Measurements from ENCODE around the gene ADAMTS12.

DNA sequence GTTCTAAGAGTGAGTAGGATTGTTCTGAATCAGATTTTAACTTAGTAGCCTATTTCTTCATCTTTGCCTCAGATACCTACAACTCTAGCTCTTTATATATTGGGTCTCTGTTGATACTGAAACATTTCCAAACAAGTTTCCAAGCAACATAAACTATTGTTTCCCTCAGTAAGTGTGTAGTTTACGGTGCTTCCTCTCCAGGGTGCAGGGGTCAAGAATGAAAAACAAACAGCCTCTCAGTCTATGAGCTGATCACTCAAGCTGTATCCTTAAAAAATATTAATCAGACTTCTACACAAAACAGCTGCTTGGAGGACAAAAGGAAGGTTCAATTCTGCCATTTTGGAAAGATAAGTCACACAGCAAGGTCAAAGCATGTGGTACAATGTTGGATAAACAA lies 75.0 kb downstream of the ADAMTS12 start:
- TF ChIP-seq, protein P1, sequence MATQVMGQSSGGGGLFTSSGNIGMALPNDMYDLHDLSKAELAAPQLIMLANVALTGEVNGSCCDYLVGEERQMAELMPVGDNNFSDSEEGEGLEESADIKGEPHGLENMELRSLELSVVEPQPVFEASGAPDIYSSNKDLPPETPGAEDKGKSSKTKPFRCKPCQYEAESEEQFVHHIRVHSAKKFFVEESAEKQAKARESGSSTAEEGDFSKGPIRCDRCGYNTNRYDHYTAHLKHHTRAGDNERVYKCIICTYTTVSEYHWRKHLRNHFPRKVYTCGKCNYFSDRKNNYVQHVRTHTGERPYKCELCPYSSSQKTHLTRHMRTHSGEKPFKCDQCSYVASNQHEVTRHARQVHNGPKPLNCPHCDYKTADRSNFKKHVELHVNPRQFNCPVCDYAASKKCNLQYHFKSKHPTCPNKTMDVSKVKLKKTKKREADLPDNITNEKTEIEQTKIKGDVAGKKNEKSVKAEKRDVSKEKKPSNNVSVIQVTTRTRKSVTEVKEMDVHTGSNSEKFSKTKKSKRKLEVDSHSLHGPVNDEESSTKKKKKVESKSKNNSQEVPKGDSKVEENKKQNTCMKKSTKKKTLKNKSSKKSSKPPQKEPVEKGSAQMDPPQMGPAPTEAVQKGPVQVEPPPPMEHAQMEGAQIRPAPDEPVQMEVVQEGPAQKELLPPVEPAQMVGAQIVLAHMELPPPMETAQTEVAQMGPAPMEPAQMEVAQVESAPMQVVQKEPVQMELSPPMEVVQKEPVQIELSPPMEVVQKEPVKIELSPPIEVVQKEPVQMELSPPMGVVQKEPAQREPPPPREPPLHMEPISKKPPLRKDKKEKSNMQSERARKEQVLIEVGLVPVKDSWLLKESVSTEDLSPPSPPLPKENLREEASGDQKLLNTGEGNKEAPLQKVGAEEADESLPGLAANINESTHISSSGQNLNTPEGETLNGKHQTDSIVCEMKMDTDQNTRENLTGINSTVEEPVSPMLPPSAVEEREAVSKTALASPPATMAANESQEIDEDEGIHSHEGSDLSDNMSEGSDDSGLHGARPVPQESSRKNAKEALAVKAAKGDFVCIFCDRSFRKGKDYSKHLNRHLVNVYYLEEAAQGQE (IDR thresholded peaks at IDR 0.05; ENCODE audit: borderline replicate concordance): no peak
- TF ChIP-seq, protein P1 (CRISPR knock-in tag; IDR thresholded peaks at IDR 0.05; ENCODE audit: low read depth): no peak
- TF ChIP-seq, protein P2, sequence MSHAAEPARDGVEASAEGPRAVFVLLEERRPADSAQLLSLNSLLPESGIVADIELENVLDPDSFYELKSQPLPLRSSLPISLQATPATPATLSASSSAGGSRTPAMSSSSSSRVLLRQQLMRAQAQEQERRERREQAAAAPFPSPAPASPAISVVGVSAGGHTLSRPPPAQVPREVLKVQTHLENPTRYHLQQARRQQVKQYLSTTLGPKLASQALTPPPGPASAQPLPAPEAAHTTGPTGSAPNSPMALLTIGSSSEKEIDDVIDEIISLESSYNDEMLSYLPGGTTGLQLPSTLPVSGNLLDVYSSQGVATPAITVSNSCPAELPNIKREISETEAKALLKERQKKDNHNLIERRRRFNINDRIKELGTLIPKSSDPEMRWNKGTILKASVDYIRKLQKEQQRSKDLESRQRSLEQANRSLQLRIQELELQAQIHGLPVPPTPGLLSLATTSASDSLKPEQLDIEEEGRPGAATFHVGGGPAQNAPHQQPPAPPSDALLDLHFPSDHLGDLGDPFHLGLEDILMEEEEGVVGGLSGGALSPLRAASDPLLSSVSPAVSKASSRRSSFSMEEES (CRISPR knock-in tag; IDR thresholded peaks at IDR 0.05): no peak
- TF ChIP-seq, protein P3, sequence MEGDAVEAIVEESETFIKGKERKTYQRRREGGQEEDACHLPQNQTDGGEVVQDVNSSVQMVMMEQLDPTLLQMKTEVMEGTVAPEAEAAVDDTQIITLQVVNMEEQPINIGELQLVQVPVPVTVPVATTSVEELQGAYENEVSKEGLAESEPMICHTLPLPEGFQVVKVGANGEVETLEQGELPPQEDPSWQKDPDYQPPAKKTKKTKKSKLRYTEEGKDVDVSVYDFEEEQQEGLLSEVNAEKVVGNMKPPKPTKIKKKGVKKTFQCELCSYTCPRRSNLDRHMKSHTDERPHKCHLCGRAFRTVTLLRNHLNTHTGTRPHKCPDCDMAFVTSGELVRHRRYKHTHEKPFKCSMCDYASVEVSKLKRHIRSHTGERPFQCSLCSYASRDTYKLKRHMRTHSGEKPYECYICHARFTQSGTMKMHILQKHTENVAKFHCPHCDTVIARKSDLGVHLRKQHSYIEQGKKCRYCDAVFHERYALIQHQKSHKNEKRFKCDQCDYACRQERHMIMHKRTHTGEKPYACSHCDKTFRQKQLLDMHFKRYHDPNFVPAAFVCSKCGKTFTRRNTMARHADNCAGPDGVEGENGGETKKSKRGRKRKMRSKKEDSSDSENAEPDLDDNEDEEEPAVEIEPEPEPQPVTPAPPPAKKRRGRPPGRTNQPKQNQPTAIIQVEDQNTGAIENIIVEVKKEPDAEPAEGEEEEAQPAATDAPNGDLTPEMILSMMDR (IDR thresholded peaks at IDR 0.05 in 2 of 3, conservative IDR thresholded peaks at IDR 0.05 in 1 of 3; ENCODE audit: insufficient read depth in 2 of 3, low read depth in 1 of 3, low read length in 3 of 3): no peak
- TF ChIP-seq RBFOX2 (IDR thresholded peaks at IDR 0.05; ENCODE audit: low read depth, low read length) (no peak), NR2C2 (CRISPR knock-in tag; IDR thresholded peaks at IDR 0.05) (no peak), NR2C2 (tag; IDR thresholded peaks at IDR 0.05) (no peak), ZKSCAN8 (CRISPR knock-in tag; IDR thresholded peaks at IDR 0.05) (no peak), HIVEP1 (CRISPR knock-in tag; IDR thresholded peaks at IDR 0.05) (no peak), TCF3 (CRISPR knock-in tag; IDR thresholded peaks at IDR 0.05) (no peak), ZBED1 (IDR thresholded peaks at IDR 0.05) (no peak), FOXK2 (conservative IDR thresholded peaks at IDR 0.05 in 1 of 2, IDR thresholded peaks at IDR 0.05 in 1 of 2; ENCODE audit: low read depth in 2 of 2) (no peak)
- TF ChIP-seq, protein P4, sequence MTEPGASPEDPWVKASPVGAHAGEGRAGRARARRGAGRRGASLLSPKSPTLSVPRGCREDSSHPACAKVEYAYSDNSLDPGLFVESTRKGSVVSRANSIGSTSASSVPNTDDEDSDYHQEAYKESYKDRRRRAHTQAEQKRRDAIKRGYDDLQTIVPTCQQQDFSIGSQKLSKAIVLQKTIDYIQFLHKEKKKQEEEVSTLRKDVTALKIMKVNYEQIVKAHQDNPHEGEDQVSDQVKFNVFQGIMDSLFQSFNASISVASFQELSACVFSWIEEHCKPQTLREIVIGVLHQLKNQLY (CRISPR knock-in tag; conservative IDR thresholded peaks at IDR 0.05): no peak
